Naive B cell (primary cell): Measurements from ENCODE around the gene CYBA. TPM values are rescaled to one million over a fixed set of nuclear protein-coding genes. Genes with fewer than 3 reads are reported as not detected.

ENCODE experiments used
- ATAC-seq, 2 donors: fragments of 150-1000 bp; cut with Tn5 transposase; 2 replicates each; pipeline ENCODE4 v1.10.0; 2021; ENCODE audit warnings: low read depth in 2 of 2, mild to moderate bottlenecking in 2 of 2, moderate library complexity in 2 of 2
- DNase-seq: peaks from one replicate; pipeline ENCODE4 v3.0.0; 2022
- H3K27ac Mint-ChIP-seq, 6 donors: one replicate each; pipeline ENCODE4 v1.8.0; 2020 to 2022; ENCODE audit warnings: mild to moderate bottlenecking in 6 of 6, mixed read lengths in 6 of 6, moderate library complexity in 5 of 6, inconsistent platforms in 2 of 6
- H3K27me3 Mint-ChIP-seq, 3 donors: one replicate each; pipeline ENCODE4 v1.8.0; 2021 to 2022; ENCODE audit warnings: mixed read lengths in 3 of 3, mild to moderate bottlenecking in 1 of 3
- H3K36me3 Mint-ChIP-seq, 2 donors: one replicate each; pipeline ENCODE4 v1.8.0; 2020 to 2022; ENCODE audit warnings: mixed read lengths in 2 of 2, inconsistent platforms in 1 of 2, mild to moderate bottlenecking in 1 of 2
- H3K4me1 Mint-ChIP-seq, 3 donors: one replicate each; pipeline ENCODE4 v1.8.0; 2020 to 2022; ENCODE audit warnings: mixed read lengths in 3 of 3, inconsistent platforms in 1 of 3, mild to moderate bottlenecking in 1 of 3, moderate library complexity in 1 of 3
- H3K4me3 Mint-ChIP-seq, 8 donors: one replicate each; pipeline ENCODE4 v1.8.0; 2020 to 2022; ENCODE audit warnings: mild to moderate bottlenecking in 8 of 8, mixed read lengths in 8 of 8, moderate library complexity in 8 of 8, inconsistent platforms in 2 of 8
- H3K9me3 Mint-ChIP-seq, 7 donors: one replicate each; pipeline ENCODE4 v1.8.0; 2020 to 2022; ENCODE audit warnings: mixed read lengths in 7 of 7, mild to moderate bottlenecking in 5 of 7, inconsistent platforms in 2 of 7, moderate library complexity in 1 of 7
- polyA plus RNA-seq, 6 donors: library from polyadenylated mRNA; unstranded; fragments of 300-500 nt; fragmentation: Illumina TruSeq; gene quantifications; one replicate each; pipeline ENCODE4 v1.2.3, GENCODE V29; 2021; ENCODE audit warnings: low read depth in 6 of 6

Gene CYBA
- polyA plus RNA-seq, 6 donors from 2014 or later = 1,408 to 2,468 (median 1,616) TPM

- Mint-ChIP-seq H3K4me3 (peak overlapping the region in 2 of 8 donors; percentile 9 to 47), H3K36me3 (peaks cover 0 to 6% of the 10 kb centered on the region in 2 donors), H3K27me3 (no peaks in the 10 kb centered on the region), H3K4me1 (peaks cover 13 to 34% (median 20%) of the 10 kb centered on the region in 3 donors), H3K9me3 (no peaks in the 10 kb centered on the region), H3K27ac (peak overlapping the region in 5 of 6 donors; percentile 27 to 99 (median 83))
- ATAC-seq (no peak), DNase-seq (no peak)
Measured at GRCh38 chr16:88653596-88654362, 2.9 kb upstream of the CYBA start.

GRCh38 chr16:88653101-88653500 lies 2.2 kb upstream of the CYBA start:
- Mint-ChIP-seq H3K9me3 (no peaks in the 10 kb centered on the region), H3K4me3 (peak overlapping the region in 1 of 8 donors; percentile 47), H3K36me3 (peaks cover 0 to 6% of the 10 kb centered on the region in 2 donors), H3K27ac (peak overlapping the region in 4 of 6 donors; percentile 76 to 99 (median 90)), H3K27me3 (no peaks in the 10 kb centered on the region), H3K4me1 (peaks cover 15 to 40% (median 26%) of the 10 kb centered on the region in 3 donors)
- ATAC-seq (no peak), DNase-seq (no peak)

- peaks cover 18 to 42% (median 26%) of the 10 kb centered on the region in 3 donors for H3K4me1 Mint-ChIP-seq
- peak overlapping the region; percentile 60 to 99 (median 94) for H3K27ac Mint-ChIP-seq
- no peak for DNase-seq
- no peak for ATAC-seq
- H3K4me3 Mint-ChIP-seq = peak overlapping the region in 2 of 8 donors; percentile 84 to 96
- H3K36me3 Mint-ChIP-seq = peaks cover 0 to 6% of the 10 kb centered on the region in 2 donors
- H3K27me3 Mint-ChIP-seq = no peaks in the 10 kb centered on the region
- no peaks in the 10 kb centered on the region for H3K9me3 Mint-ChIP-seq
Measured at GRCh38 chr16:88652762-88653063, 1.9 kb upstream of the CYBA start.

- Mint-ChIP-seq H3K27me3 (no peaks in the 10 kb centered on the region), H3K4me1 (peaks cover 22 to 42% (median 28%) of the 10 kb centered on the region in 3 donors), H3K36me3 (peaks cover 0 to 6% of the 10 kb centered on the region in 2 donors), H3K9me3 (no peaks in the 10 kb centered on the region), H3K4me3 (peak overlapping the region; percentile 43 to 98 (median 94)), H3K27ac (peak overlapping the region; percentile 60 to 99 (median 98))
- no peak for ATAC-seq
- no peak for DNase-seq
Measured at GRCh38 chr16:88651989-88652761, 1.3 kb upstream of the CYBA start.

- peaks cover 0 to 6% of the 10 kb centered on the region in 2 donors for H3K36me3 Mint-ChIP-seq
- H3K27ac Mint-ChIP-seq = peak overlapping the region; percentile 98 to 99 (median 99)
- H3K9me3 Mint-ChIP-seq = no peaks in the 10 kb centered on the region
- peak overlapping the region; percentile 92 to 98 (median 94) for H3K4me3 Mint-ChIP-seq
- ATAC-seq = peak; percentile 79
- H3K4me1 Mint-ChIP-seq = peaks cover 22 to 42% (median 35%) of the 10 kb centered on the region in 3 donors
- H3K27me3 Mint-ChIP-seq = no peaks in the 10 kb centered on the region
- DNase-seq = peak; percentile 95
Measured at GRCh38 chr16:88651276-88651988, 579 bp upstream of the CYBA start.

- no peaks in the 10 kb centered on the region for H3K27me3 Mint-ChIP-seq
Measured at GRCh38 chr16:88649924-88650748, 717 bp downstream of the CYBA start.

GRCh38 chr16:88649195-88649923 lies 1.5 kb downstream of the CYBA start:
- H3K9me3 Mint-ChIP-seq = no peaks in the 10 kb centered on the region
- no peak for ATAC-seq
- H3K4me1 Mint-ChIP-seq = peaks cover 32 to 51% (median 48%) of the 10 kb centered on the region in 3 donors

More at GRCh38 chr16:88649924-88650748, 717 bp downstream of the CYBA start:
- peaks cover 0 to 7% of the 10 kb centered on the region in 2 donors for H3K36me3 Mint-ChIP-seq
- peak overlapping the region; percentile 92 to 98 (median 94) for H3K4me3 Mint-ChIP-seq
- H3K4me1 Mint-ChIP-seq = peaks cover 25 to 47% (median 42%) of the 10 kb centered on the region in 3 donors
- H3K27ac Mint-ChIP-seq = peak overlapping the region; percentile 80 to 99 (median 92)
- ATAC-seq (peak; percentile 26 to 36), DNase-seq (peak; percentile 79)
- H3K9me3 Mint-ChIP-seq = no peaks in the 10 kb centered on the region

GRCh38 chr16:88647178-88648070 lies 3.4 kb downstream of the CYBA start:
- Mint-ChIP-seq H3K4me3 (peak overlapping the region in 7 of 8 donors; percentile 12 to 92 (median 40)), H3K27ac (peak overlapping the region in 1 of 6 donors; percentile 85), H3K36me3 (peaks cover 0 to 12% of the 10 kb centered on the region in 2 donors), H3K27me3 (no peaks in the 10 kb centered on the region), H3K9me3 (no peaks in the 10 kb centered on the region), H3K4me1 (peaks cover 38 to 49% (median 48%) of the 10 kb centered on the region in 3 donors)
- ATAC-seq = no peak
- DNase-seq = no peak

More at GRCh38 chr16:88649195-88649923, 1.5 kb downstream of the CYBA start:
- H3K27me3 Mint-ChIP-seq = no peaks in the 10 kb centered on the region
- peak overlapping the region in 5 of 6 donors; percentile 68 to 99 (median 93) for H3K27ac Mint-ChIP-seq
- DNase-seq = no peak
- H3K36me3 Mint-ChIP-seq = peaks cover 0 to 12% of the 10 kb centered on the region in 2 donors
- peak overlapping the region; percentile 92 to 98 (median 94) for H3K4me3 Mint-ChIP-seq

- H3K36me3 Mint-ChIP-seq = peaks cover 0 to 12% of the 10 kb centered on the region in 2 donors
- H3K9me3 Mint-ChIP-seq = no peaks in the 10 kb centered on the region
- DNase-seq = no peak
- H3K27ac Mint-ChIP-seq = peak overlapping the region in 2 of 6 donors; percentile 58 to 85
- no peak for ATAC-seq
- peak overlapping the region in 5 of 8 donors; percentile 10 to 47 (median 27) for H3K4me3 Mint-ChIP-seq
- H3K4me1 Mint-ChIP-seq = peaks cover 43 to 54% (median 48%) of the 10 kb centered on the region in 3 donors
- no peaks in the 10 kb centered on the region for H3K27me3 Mint-ChIP-seq
Measured at GRCh38 chr16:88646345-88647034, 4.4 kb downstream of the CYBA start.

GRCh38 chr16:88645941-88646340 lies 4.9 kb downstream of the CYBA start:
- no peak overlapping the region for H3K27ac Mint-ChIP-seq
- H3K27me3 Mint-ChIP-seq = no peaks in the 10 kb centered on the region
- H3K9me3 Mint-ChIP-seq = no peaks in the 10 kb centered on the region
- peaks cover 40 to 58% (median 48%) of the 10 kb centered on the region in 3 donors for H3K4me1 Mint-ChIP-seq
- peak overlapping the region in 3 of 8 donors; percentile 10 to 47 (median 44) for H3K4me3 Mint-ChIP-seq
- H3K36me3 Mint-ChIP-seq = peaks cover 0 to 12% of the 10 kb centered on the region in 2 donors
- ATAC-seq (no peak), DNase-seq (no peak)
